Endothelial cell of umbilical vein (primary cell): Measurements from ENCODE around the gene S100A5. TPM values are rescaled to one million over a fixed set of nuclear protein-coding genes. Genes with fewer than 3 reads are reported as not detected.
A peak's percentile ranks its signal among the peaks of the same experiment; 100 is the strongest.

Experiments used
- BruUV-seq: library from RNA; stranded (reverse); fragments of 400-500 nt; replicated peaks from 2 replicates; lab custom pipeline; 2021; lab: Mats Ljungman, UMichigan
- CTCF ChIA-PET: fragments of 300-600, 350-600 bp; sonication (Branson Sonifier 250); formaldehyde crosslinking; loops from one replicate; lab custom pipeline; 2021; ENCODE audit warnings: antibody characterized with exemption, inconsistent platforms; lab: Charles Lee
- POLR2A ChIA-PET: fragments of 300-600, 350-600 bp; sonication (Branson Sonifier 250); formaldehyde crosslinking; loops from one replicate; lab custom pipeline; 2021; ENCODE audit warnings: antibody characterized with exemption, inconsistent platforms; lab: Charles Lee
- DNase-seq: peaks from one replicate; pipeline ENCODE4 v3.0.0-alpha.2; 2011; ENCODE audit warnings: low read depth, low spot score
- FAIRE-seq: peaks from 2 replicates; lab custom pipeline; 2011; peaks lifted over from hg19 to GRCh38; lab: Jason Lieb, UNC
- H2AFZ ChIP-seq: 2 replicates; pipeline ENCODE4 v1.6.0; 2012; ENCODE audit warnings: low read depth, low read length, control low read depth, inconsistent platforms
- H3K27ac ChIP-seq: 2 replicates; pipeline ENCODE4 v1.5.1; 2011; ENCODE audit warnings: low read depth, mild to moderate bottlenecking, control low read depth, low read length, moderate library complexity; ENCODE audit not compliant: insufficient read depth
- H3K27me3 ChIP-seq, 2 experiments: 2 replicates each; pipeline versions ENCODE4 v1.6.0 to v1.6.1; 2011; ENCODE audit warnings: low read length in 2 of 2, mixed read lengths in 1 of 2; ENCODE audit not compliant: control insufficient read depth in 2 of 2, insufficient read depth in 2 of 2
- H3K36me3 ChIP-seq, 2 experiments: 2 replicates in 1 of 2; 3 replicates in 1 of 2; pipeline ENCODE4 v1.5.1; 2011; ENCODE audit warnings: low read length in 2 of 2, mild to moderate bottlenecking in 1 of 2, moderate library complexity in 1 of 2; ENCODE audit not compliant: control insufficient read depth in 2 of 2, insufficient read depth in 2 of 2; ENCODE audit errors: extremely low read depth in 1 of 2
- H3K4me1 ChIP-seq: 3 replicates; pipeline ENCODE4 v1.5.1; 2011; ENCODE audit warnings: mild to moderate bottlenecking, low read length; ENCODE audit not compliant: control insufficient read depth, insufficient read depth; ENCODE audit errors: extremely low read depth
- H3K4me2 ChIP-seq: 2 replicates; pipeline ENCODE4 v1.6.1; 2011; ENCODE audit warnings: low read length, control low read depth, mixed read lengths; ENCODE audit not compliant: insufficient read depth
- H3K4me3 ChIP-seq, 3 experiments: fragments of 200-600 bp in 1 of 3; sonication (generic), shearing (Covaris generic) in 1 of 3; replicated peaks in 1 of 3; 2 replicates each; pipeline ENCODE4 v1.5.1; 2011 to 2016; ENCODE audit warnings: control low read depth in 3 of 3, low read length in 3 of 3, mild to moderate bottlenecking in 2 of 3, inconsistent platforms in 1 of 3, low read depth in 1 of 3, moderate library complexity in 1 of 3; ENCODE audit not compliant: insufficient read depth in 1 of 3
- H3K79me2 ChIP-seq: 2 replicates; pipeline ENCODE4 v1.6.0; 2012; ENCODE audit warnings: low read length, inconsistent platforms; ENCODE audit not compliant: control insufficient read depth, insufficient read depth
- H3K9ac ChIP-seq: replicated peaks from 2 replicates; pipeline ENCODE3; 2011; ENCODE audit warnings: low read length, control low read depth; ENCODE audit not compliant: insufficient read depth; ENCODE audit errors: extremely low read depth
- H3K9me1 ChIP-seq: replicated peaks from 3 replicates; pipeline ENCODE4 v1.6.0; 2011; ENCODE audit warnings: mild to moderate bottlenecking, low read length; ENCODE audit not compliant: control insufficient read depth, insufficient read depth; ENCODE audit errors: extremely low read depth
- H3K9me3 ChIP-seq: replicated peaks from 2 replicates; pipeline ENCODE4 v1.5.1; 2012; ENCODE audit warnings: low read length, inconsistent platforms; ENCODE audit not compliant: control insufficient read depth, insufficient read depth
- H4K20me1 ChIP-seq: replicated peaks from 2 replicates; pipeline ENCODE3; 2011; ENCODE audit warnings: mild to moderate bottlenecking, low read length; ENCODE audit not compliant: control insufficient read depth, insufficient read depth; ENCODE audit errors: extremely low read depth
- EZH2 ChIP-seq: IDR thresholded peaks from 2 replicates; pipeline ENCODE4 v1.6.1; 2012; ENCODE audit warnings: borderline replicate concordance, low read depth, mild to moderate bottlenecking, moderate library complexity, low read length, inconsistent platforms; ENCODE audit not compliant: severe bottlenecking
- FOS ChIP-seq: IDR thresholded peaks from 2 replicates; pipeline ENCODE4 v1.6.1; 2011; ENCODE audit warnings: mild to moderate bottlenecking, low read length, moderate library complexity, borderline replicate concordance; ENCODE audit not compliant: insufficient read depth
- GATA2 ChIP-seq: IDR thresholded peaks from 2 replicates; pipeline ENCODE4 v1.7.0; 2011; ENCODE audit warnings: low read depth, mild to moderate bottlenecking, moderate library complexity, mixed read lengths, low read length; ENCODE audit not compliant: insufficient read length, insufficient read depth
- JUN ChIP-seq: IDR thresholded peaks from 2 replicates; pipeline ENCODE4 v1.6.1; 2011; ENCODE audit warnings: borderline replicate concordance, low read depth; ENCODE audit not compliant: insufficient read length, insufficient read depth
- MAX ChIP-seq: IDR thresholded peaks from 2 replicates; pipeline ENCODE4 v1.6.1; 2011; ENCODE audit not compliant: insufficient read depth, insufficient read length
- MYC ChIP-seq: IDR thresholded peaks from one replicate; pipeline ENCODE4 v1.6.1; 2011; ENCODE audit warnings: mild to moderate bottlenecking, low read depth, low read length
- POLR2A ChIP-seq: IDR thresholded peaks from 2 replicates; pipeline ENCODE4 v1.6.1; 2012; ENCODE audit warnings: low read depth, mild to moderate bottlenecking, control low read depth, low read length
- POLR2AphosphoS5 ChIP-seq: IDR thresholded peaks from 2 replicates; pipeline ENCODE4 v1.6.1; 2012; ENCODE audit warnings: low read depth, mild to moderate bottlenecking, control low read depth, low read length, moderate library complexity; ENCODE audit not compliant: insufficient read depth
- dilution Hi-C: fragments of 300-500 bp; cut with MboI; formaldehyde crosslinking; loops from one replicate; pipeline ENCODE4 v1.15.0; 2019; ENCODE audit warnings: low sequenced_read_pairs; ENCODE audit not compliant: extremely low pct_ligation_motif_present
- intact Hi-C: fragments of 100-400 bp; cut with micrococcal nuclease; formaldehyde crosslinking; loops from one replicate; pipeline ENCODE4 v1.10.0; 2022
- polyA plus RNA-seq, 4 experiments: library from polyadenylated mRNA; depleted of rRNA in 3 of 4; stranded (reverse) in 3 of 4; unstranded in 1 of 4; fragments of >200 nt; gene quantifications; 2 replicates each; pipeline versions ENCODE4 v1.2.1 to v1.2.3, GENCODE V29; 2011 to 2012; ENCODE audit warnings: missing spikeins in 1 of 4
- total RNA-seq: library from RNA; stranded (reverse); gene quantifications from 2 replicates; pipeline ENCODE4 v1.2.3, GENCODE V29; 2021
- TF ChIP-seq, protein P1 (sequence below), 2 donors: IDR thresholded peaks; 1 replicate in 1 of 2; 2 replicates in 1 of 2; pipeline ENCODE4 v1.5.1; 2011; ENCODE audit warnings: low read length in 2 of 2, mild to moderate bottlenecking in 2 of 2, moderate library complexity in 2 of 2, control low read depth in 1 of 2, inconsistent platforms in 1 of 2, low read depth in 1 of 2; ENCODE audit not compliant: insufficient read depth in 1 of 2; ENCODE audit errors: extremely low read depth in 1 of 2

S100A5 gene
- total and polyA plus RNA-seq, 2 donors (not counting 3 experiments of a cell fraction or from before 2014, with no cell fraction given) = not detected

GRCh38 chr1:153566414-153567371 lies 26.0 kb upstream of the S100A5 start:
- intact Hi-C loops = loop anchor here (1.0 kb wide), 2 partner anchors 17 to 42 kb away; partner anchors contain the start of gene S100A3
- no peaks in the 10 kb centered on the region for H4K20me1 ChIP-seq
- no peak overlapping the region for H3K4me2 ChIP-seq
- dilution Hi-C loops = no loop called here
- peak overlapping the region; percentile 91 for H3K9ac ChIP-seq
- H3K27ac ChIP-seq = peak overlapping the region; percentile 99
- TF ChIP-seq, protein P1, sequence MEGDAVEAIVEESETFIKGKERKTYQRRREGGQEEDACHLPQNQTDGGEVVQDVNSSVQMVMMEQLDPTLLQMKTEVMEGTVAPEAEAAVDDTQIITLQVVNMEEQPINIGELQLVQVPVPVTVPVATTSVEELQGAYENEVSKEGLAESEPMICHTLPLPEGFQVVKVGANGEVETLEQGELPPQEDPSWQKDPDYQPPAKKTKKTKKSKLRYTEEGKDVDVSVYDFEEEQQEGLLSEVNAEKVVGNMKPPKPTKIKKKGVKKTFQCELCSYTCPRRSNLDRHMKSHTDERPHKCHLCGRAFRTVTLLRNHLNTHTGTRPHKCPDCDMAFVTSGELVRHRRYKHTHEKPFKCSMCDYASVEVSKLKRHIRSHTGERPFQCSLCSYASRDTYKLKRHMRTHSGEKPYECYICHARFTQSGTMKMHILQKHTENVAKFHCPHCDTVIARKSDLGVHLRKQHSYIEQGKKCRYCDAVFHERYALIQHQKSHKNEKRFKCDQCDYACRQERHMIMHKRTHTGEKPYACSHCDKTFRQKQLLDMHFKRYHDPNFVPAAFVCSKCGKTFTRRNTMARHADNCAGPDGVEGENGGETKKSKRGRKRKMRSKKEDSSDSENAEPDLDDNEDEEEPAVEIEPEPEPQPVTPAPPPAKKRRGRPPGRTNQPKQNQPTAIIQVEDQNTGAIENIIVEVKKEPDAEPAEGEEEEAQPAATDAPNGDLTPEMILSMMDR (IDR thresholded peaks at IDR 0.05; ENCODE audit: extremely low read depth in 1 of 2, insufficient read depth in 1 of 2, low read depth in 1 of 2, low read length in 2 of 2) = no peak
- TF ChIP-seq JUN (peak; percentile 96), POLR2A (no peak), EZH2 (no peak), FOS (peak; percentile 100), POLR2AphosphoS5 (peak; percentile 99), MAX (no peak), MYC (peak; percentile 3), GATA2 (no peak)
- TSS peak; percentile 90 for BruUV-seq
- no peaks in the 10 kb centered on the region for H3K9me3 ChIP-seq
- H3K27me3 ChIP-seq = no peaks in the 10 kb centered on the region
- H3K4me1 ChIP-seq = peaks cover 34% of the 10 kb centered on the region
- ChIA-PET CTCF (interaction anchor here (0.8 to 1.8 kb wide), 11 partner anchors 12 to 72 kb away, joined by 3 to 48 read pairs (median 7); partner anchors contain the start of genes CHTOP, S100A13 and S100A6), POLR2A (interaction anchor here (0.5 to 2.2 kb wide), 8 partner anchors 22 to 67 kb away, joined by 3 to 32 read pairs (median 4); partner anchors contain the start of genes CHTOP, S100A13 and S100A6)
- H3K79me2 ChIP-seq = no peaks in the 10 kb centered on the region
- H3K9me1 ChIP-seq = no peaks in the 10 kb centered on the region
- no peak overlapping the region for H3K4me3 ChIP-seq
- no peaks in the 10 kb centered on the region for H3K36me3 ChIP-seq
- DNase-seq (peak; percentile 96), FAIRE-seq (peak; percentile 97)
- H2AFZ ChIP-seq = no peak overlapping the region
